SU-DHL-6 (cell line): ENCODE measurements around the gene UQCRC1.

Source experiments
- H2AFZ ChIP-seq: fragments of 200-600 bp; sonication (generic); 2 replicates; pipeline ENCODE4 v1.6.1; 2014; ENCODE audit warnings: low read depth, mild to moderate bottlenecking, moderate library complexity, mixed read lengths, antibody characterized with exemption, low read length; ENCODE audit not compliant: severe bottlenecking
- H3F3A ChIP-seq: fragments of 200-600 bp; shearing (Covaris generic); 2 replicates; pipeline ENCODE4 v1.6.0; 2016; ENCODE audit warnings: antibody characterized with exemption, mild to moderate bottlenecking; ENCODE audit not compliant: insufficient read depth
- H3K27ac ChIP-seq: fragments of 200-600 bp; sonication (generic); 2 replicates; pipeline ENCODE4 v1.5.1; 2016; ENCODE audit warnings: low read depth, mild to moderate bottlenecking, low read length, moderate library complexity, mixed read lengths
- H3K27me3 ChIP-seq: fragments of 200-600 bp; sonication (generic), shearing (Covaris generic); 2 replicates; pipeline ENCODE4 v1.6.0; 2014; ENCODE audit warnings: mild to moderate bottlenecking, low read length
- H3K36me3 ChIP-seq: fragments of 200-600 bp; sonication (generic); 2 replicates; pipeline ENCODE4 v1.6.1; 2014; ENCODE audit warnings: mild to moderate bottlenecking, low read length, mixed read lengths
- H3K4me2 ChIP-seq: fragments of 300-600, 200-600 bp; shearing (Covaris generic), sonication (generic); 2 replicates; pipeline ENCODE4 v1.6.0; 2014; ENCODE audit warnings: low read length, low read depth, mild to moderate bottlenecking; ENCODE audit not compliant: poor library complexity, severe bottlenecking
- H3K4me3 ChIP-seq: fragments of 200-600 bp; sonication (generic); 2 replicates; pipeline ENCODE4 v1.5.1; 2014; ENCODE audit warnings: antibody characterized with exemption, low read length, mild to moderate bottlenecking, mixed read lengths; ENCODE audit not compliant: insufficient read depth, poor library complexity, severe bottlenecking
- H3K79me2 ChIP-seq: fragments of 200-600 bp; sonication (generic); 2 replicates; pipeline ENCODE4 v1.6.1; 2014; ENCODE audit warnings: mild to moderate bottlenecking, low read length, moderate library complexity; ENCODE audit not compliant: insufficient read depth
- H3K9ac ChIP-seq: fragments of 200-600 bp; sonication (generic); 2 replicates; pipeline ENCODE4 v1.7.0; 2014; ENCODE audit warnings: mild to moderate bottlenecking, low read length
- H3K9me2 ChIP-seq: fragments of 200-600 bp; sonication (generic); replicated peaks from 2 replicates; pipeline ENCODE4 v1.6.1; 2014; ENCODE audit warnings: low read length; ENCODE audit not compliant: insufficient read depth
- H3K9me3 ChIP-seq: fragments of 200-600 bp; sonication (generic); 2 replicates; pipeline ENCODE4 v1.6.1; 2014; ENCODE audit warnings: low read length, mixed read lengths; ENCODE audit not compliant: insufficient read depth
- H4K20me1 ChIP-seq: fragments of 200-600 bp; sonication (generic); 2 replicates; pipeline ENCODE4 v1.6.1; 2014; ENCODE audit warnings: low read depth, mild to moderate bottlenecking, antibody characterized with exemption, low read length, moderate library complexity, mixed read lengths
- EZH2phosphoT487 ChIP-seq: fragments of 200-600 bp; sonication (generic), shearing (Covaris generic); conservative IDR thresholded peaks from 2 replicates; pipeline ENCODE4 v1.6.1; 2018; ENCODE audit warnings: mild to moderate bottlenecking, antibody characterized with exemption, low read length, moderate library complexity, mixed read lengths
- TF ChIP-seq, protein P1 (sequence below): fragments of 200-600 bp; sonication (generic); IDR thresholded peaks from one replicate; pipeline ENCODE4 v1.5.1; 2017; ENCODE audit warnings: antibody characterized with exemption, mild to moderate bottlenecking, low read length, moderate library complexity; ENCODE audit not compliant: insufficient read depth, poor library complexity, severe bottlenecking

UQCRC1 gene

GRCh38 chr3:48621461-48621869, 12.0 kb upstream of the UQCRC1 start, which contains the start of gene TMEM89:
TMEM89 (minus strand) TSS chr3:48621769; CDS start chr3:48621756, 13 bp downstream.
- Histone ChIP-seq H3K4me3 (no peak within 1 kb of the TSS), H3K79me2 (no peaks in the 10 kb centered on the region), H3F3A (no peaks in the 10 kb centered on the region), H3K9me2 (no peaks in the 10 kb centered on the region), H3K27me3 (no peaks in the 10 kb centered on the region), H3K9me3 (peaks cover 11% of the 10 kb centered on the region; the same call in 1 of the 2 replicates), H3K4me2 (no peak within 1 kb of the TSS), H4K20me1 (no peaks in the 10 kb centered on the region), H3K27ac (no peak within 1 kb of the TSS), H3K36me3 (no peaks in the 10 kb centered on the region), H3K9ac (no peak within 1 kb of the TSS), H2AFZ (no peak within 1 kb of the TSS)
- TF ChIP-seq EZH2phosphoT487, result no peak
- TF ChIP-seq, protein P1, sequence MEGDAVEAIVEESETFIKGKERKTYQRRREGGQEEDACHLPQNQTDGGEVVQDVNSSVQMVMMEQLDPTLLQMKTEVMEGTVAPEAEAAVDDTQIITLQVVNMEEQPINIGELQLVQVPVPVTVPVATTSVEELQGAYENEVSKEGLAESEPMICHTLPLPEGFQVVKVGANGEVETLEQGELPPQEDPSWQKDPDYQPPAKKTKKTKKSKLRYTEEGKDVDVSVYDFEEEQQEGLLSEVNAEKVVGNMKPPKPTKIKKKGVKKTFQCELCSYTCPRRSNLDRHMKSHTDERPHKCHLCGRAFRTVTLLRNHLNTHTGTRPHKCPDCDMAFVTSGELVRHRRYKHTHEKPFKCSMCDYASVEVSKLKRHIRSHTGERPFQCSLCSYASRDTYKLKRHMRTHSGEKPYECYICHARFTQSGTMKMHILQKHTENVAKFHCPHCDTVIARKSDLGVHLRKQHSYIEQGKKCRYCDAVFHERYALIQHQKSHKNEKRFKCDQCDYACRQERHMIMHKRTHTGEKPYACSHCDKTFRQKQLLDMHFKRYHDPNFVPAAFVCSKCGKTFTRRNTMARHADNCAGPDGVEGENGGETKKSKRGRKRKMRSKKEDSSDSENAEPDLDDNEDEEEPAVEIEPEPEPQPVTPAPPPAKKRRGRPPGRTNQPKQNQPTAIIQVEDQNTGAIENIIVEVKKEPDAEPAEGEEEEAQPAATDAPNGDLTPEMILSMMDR, result no peak

GRCh38 chr3:48619541-48620524, 10.4 kb upstream of the UQCRC1 start:
- no peak overlapping the region for H3K9ac ChIP-seq
- no peaks in the 10 kb centered on the region for H4K20me1 ChIP-seq
- TF ChIP-seq, protein P1, result no peak
- no peak for TF ChIP-seq EZH2phosphoT487
- H3F3A ChIP-seq, result no peaks in the 10 kb centered on the region
- H3K27ac ChIP-seq, result no peak overlapping the region
- no peak overlapping the region for H2AFZ ChIP-seq
- peaks cover 11% of the 10 kb centered on the region; the same call in 1 of the 2 replicates for H3K9me3 ChIP-seq
- no peaks in the 10 kb centered on the region for H3K36me3 ChIP-seq
- H3K79me2 ChIP-seq, result no peaks in the 10 kb centered on the region
- H3K9me2 ChIP-seq, result no peaks in the 10 kb centered on the region
- H3K4me3 ChIP-seq, result no peak overlapping the region
- no peaks in the 10 kb centered on the region for H3K27me3 ChIP-seq
- H3K4me2 ChIP-seq, result no peak overlapping the region

- H3K9me3 ChIP-seq, result peaks cover 11% of the 10 kb centered on the region; the same call in 1 of the 2 replicates
- no peaks in the 10 kb centered on the region for H3F3A ChIP-seq
- no peaks in the 10 kb centered on the region for H3K36me3 ChIP-seq
- no peaks in the 10 kb centered on the region for H4K20me1 ChIP-seq
- TF ChIP-seq, protein P1, result no peak
- TF ChIP-seq EZH2phosphoT487, result no peak
- H3K9me2 ChIP-seq, result no peaks in the 10 kb centered on the region
- no peak overlapping the region for H3K27ac ChIP-seq
- H3K27me3 ChIP-seq, result no peaks in the 10 kb centered on the region
- no peak overlapping the region for H2AFZ ChIP-seq
- H3K4me2 ChIP-seq, result no peak overlapping the region
- no peaks in the 10 kb centered on the region for H3K79me2 ChIP-seq
- H3K4me3 ChIP-seq, result no peak overlapping the region
- H3K9ac ChIP-seq, result no peak overlapping the region
Measured at GRCh38 chr3:48617559-48617958, 8.1 kb upstream of the UQCRC1 start.
